MM.1S (cell line): Measurements from ENCODE around the gene ASPHD1.

ENCODE experiments used
- CTCF ChIP-seq: fragments of 300-600 bp; sonication (generic); IDR thresholded peaks from 2 replicates; pipeline ENCODE4 v1.5.1; 2016; ENCODE audit warnings: antibody characterized with exemption, low read length, mixed read lengths
- EZH2 ChIP-seq: fragments of 300-600 bp; sonication (generic); optimal IDR thresholded peaks from 2 replicates; pipeline ENCODE3; 2017; ENCODE audit warnings: low read depth, mild to moderate bottlenecking, antibody characterized with exemption, low read length, mixed read lengths
- EZH2phosphoT487 ChIP-seq: fragments of 300-600 bp; sonication (generic); IDR thresholded peaks from 2 replicates; pipeline ENCODE4 v1.6.1; 2018; ENCODE audit warnings: antibody characterized with exemption, low read length

DNA sequence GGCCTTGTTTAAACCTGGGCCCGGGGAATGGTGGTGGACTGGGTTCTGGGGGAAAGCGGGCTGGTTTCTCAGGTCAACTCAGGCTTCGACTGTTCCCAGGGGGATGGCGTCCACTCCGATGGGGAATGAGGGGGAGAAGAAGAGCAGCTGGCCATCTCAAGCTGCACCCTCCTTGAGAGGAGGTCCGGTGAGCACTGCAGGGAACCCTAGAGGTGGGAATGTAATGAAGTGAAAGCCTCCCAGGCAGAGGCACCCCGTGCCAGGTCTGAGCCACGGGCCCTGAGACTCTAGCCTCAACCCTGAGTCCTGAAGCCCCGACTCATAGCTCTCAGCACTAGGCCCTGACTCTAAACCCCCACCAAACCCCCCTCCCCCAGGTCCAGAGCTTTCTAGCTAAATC lies 36.1 kb upstream of the ASPHD1 start:
- TF ChIP-seq CTCF (no peak), EZH2 (no peak), EZH2phosphoT487 (no peak)
